Body of pancreas (tissue), 4 donors: ENCODE results near the gene EEF2KMT. TPM values are rescaled to one million over a fixed set of nuclear protein-coding genes. Genes with fewer than 3 reads are reported as not detected.
"Not testable (repeated sequence)": the region's sequence is repeated elsewhere in the genome, so short reads cannot be mapped to it uniquely, and the experiment has no call there.

Experiments
- ATAC-seq: fragments of 150-250 bp; one replicate; pipeline ENCODE4 v1.9.1; 2016
- DNase-seq, 4 donors: peaks; one replicate each; pipeline ENCODE4 v3.0.0-alpha.2; 2019
- H3K27ac ChIP-seq, 4 donors: fragments of 200-600 bp; sonication (generic); 1 replicate in 3 of 4; 2 replicates in 1 of 4; pipeline versions ENCODE4 v1.5.1 to v1.6.1; 2016 to 2019; ENCODE audit warnings: mild to moderate bottlenecking in 1 of 4, mixed read lengths in 1 of 4, moderate library complexity in 1 of 4
- H3K27me3 ChIP-seq, 2 donors: fragments of 200-600 bp; sonication (generic); one replicate each; pipeline ENCODE4 v1.6.0; 2016; ENCODE audit warnings: mild to moderate bottlenecking in 1 of 2
- H3K36me3 ChIP-seq, 2 donors: fragments of 200-600 bp; sonication (generic); replicated peaks in 1 of 2; 2 replicates each; pipeline ENCODE4 v1.5.1; 2016; ENCODE audit warnings: low read depth in 2 of 2; ENCODE audit not compliant: insufficient read depth in 1 of 2
- H3K4me1 ChIP-seq: fragments of 200-600 bp; sonication (generic); one replicate; pipeline ENCODE4 v1.6.0; 2016
- H3K4me3 ChIP-seq, 2 donors: fragments of 200-600 bp; sonication (generic); 1 replicate in 1 of 2; 2 replicates in 1 of 2; pipeline ENCODE4 v1.5.1; 2016 to 2019
- H3K9me3 ChIP-seq, 3 donors: fragments of 200-600 bp; sonication (generic); 1 replicate in 2 of 3; 2 replicates in 1 of 3; pipeline ENCODE4 v1.5.1; 2016
- POLR2A ChIP-seq, 3 donors: fragments of 450-650 bp; IDR thresholded peaks; one replicate each; pipeline ENCODE4 v1.6.1; 2016; ENCODE audit warnings: antibody characterized with exemption in 3 of 3, mild to moderate bottlenecking in 2 of 3
- WGBS, 2 donors: methylation state at CpG; one replicate each; pipeline ENCODE4 v1.1.5; 2017; 5-methylcytosine and 5-hydroxymethylcytosine counted together
- intact Hi-C: fragments of 100-400 bp; cut with DNase I; formaldehyde crosslinking; loops from one replicate; pipeline ENCODE4 v1.15.1; 2023
- total RNA-seq, 2 donors: library from RNA; depleted of rRNA; stranded (reverse); fragments of >200 nt; gene quantifications; one replicate each; pipeline ENCODE4 v1.1.0, GENCODE V29; 2016
- TF ChIP-seq, protein P1 (sequence below), 7 experiments: fragments of 450-650 bp in 4 of 7; fragments of 200-600 bp in 3 of 7; sonication (generic) in 3 of 7; IDR thresholded peaks; one replicate each; pipeline ENCODE4 v1.5.1; 2016 to 2019; ENCODE audit warnings: antibody characterized with exemption in 7 of 7

Gene EEF2KMT
- total RNA-seq, 2 donors from 2014 or later, result 2.0 to 2.9 TPM

DNA sequence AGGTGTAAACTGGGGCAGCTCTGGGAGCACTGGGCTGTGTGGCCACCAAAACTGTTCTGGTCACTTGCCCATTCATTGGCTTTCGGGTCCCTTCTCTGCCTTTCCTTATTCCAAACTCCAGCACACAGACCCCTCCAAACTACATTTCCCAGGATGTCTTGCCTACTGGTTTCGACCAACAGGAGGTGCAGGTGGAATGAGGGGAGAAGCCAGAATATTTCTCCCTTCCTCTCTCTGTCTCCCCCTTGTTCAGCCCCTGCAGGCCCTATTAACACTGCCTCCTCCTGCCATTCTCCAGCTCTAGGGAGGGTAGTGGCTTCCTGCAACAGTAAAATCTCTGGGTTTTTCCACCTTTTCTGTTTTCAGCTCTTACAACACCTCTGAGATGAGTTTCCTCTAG is 50.7 kb downstream of the EEF2KMT start:
- no peaks in the 10 kb centered on the region for H3K27me3 ChIP-seq
- ATAC-seq, result no peak
- no peak overlapping the region for H3K27ac ChIP-seq
- no peaks in the 10 kb centered on the region for H3K4me1 ChIP-seq
- H3K9me3 ChIP-seq, result no peaks in the 10 kb centered on the region
- TF ChIP-seq, protein P1, sequence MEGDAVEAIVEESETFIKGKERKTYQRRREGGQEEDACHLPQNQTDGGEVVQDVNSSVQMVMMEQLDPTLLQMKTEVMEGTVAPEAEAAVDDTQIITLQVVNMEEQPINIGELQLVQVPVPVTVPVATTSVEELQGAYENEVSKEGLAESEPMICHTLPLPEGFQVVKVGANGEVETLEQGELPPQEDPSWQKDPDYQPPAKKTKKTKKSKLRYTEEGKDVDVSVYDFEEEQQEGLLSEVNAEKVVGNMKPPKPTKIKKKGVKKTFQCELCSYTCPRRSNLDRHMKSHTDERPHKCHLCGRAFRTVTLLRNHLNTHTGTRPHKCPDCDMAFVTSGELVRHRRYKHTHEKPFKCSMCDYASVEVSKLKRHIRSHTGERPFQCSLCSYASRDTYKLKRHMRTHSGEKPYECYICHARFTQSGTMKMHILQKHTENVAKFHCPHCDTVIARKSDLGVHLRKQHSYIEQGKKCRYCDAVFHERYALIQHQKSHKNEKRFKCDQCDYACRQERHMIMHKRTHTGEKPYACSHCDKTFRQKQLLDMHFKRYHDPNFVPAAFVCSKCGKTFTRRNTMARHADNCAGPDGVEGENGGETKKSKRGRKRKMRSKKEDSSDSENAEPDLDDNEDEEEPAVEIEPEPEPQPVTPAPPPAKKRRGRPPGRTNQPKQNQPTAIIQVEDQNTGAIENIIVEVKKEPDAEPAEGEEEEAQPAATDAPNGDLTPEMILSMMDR (IDR thresholded peaks at IDR 0.05), result no peak
- no peak for TF ChIP-seq POLR2A (IDR thresholded peaks at IDR 0.05)
- no peak for DNase-seq
- no peaks in the 10 kb centered on the region for H3K36me3 ChIP-seq
- H3K4me3 ChIP-seq, result no peak overlapping the region
- intact Hi-C loops, result no loop called here
- WGBS, 2 donors, result 88 to 89% methylated on average over 2 of the region's 2 CpGs

DNA sequence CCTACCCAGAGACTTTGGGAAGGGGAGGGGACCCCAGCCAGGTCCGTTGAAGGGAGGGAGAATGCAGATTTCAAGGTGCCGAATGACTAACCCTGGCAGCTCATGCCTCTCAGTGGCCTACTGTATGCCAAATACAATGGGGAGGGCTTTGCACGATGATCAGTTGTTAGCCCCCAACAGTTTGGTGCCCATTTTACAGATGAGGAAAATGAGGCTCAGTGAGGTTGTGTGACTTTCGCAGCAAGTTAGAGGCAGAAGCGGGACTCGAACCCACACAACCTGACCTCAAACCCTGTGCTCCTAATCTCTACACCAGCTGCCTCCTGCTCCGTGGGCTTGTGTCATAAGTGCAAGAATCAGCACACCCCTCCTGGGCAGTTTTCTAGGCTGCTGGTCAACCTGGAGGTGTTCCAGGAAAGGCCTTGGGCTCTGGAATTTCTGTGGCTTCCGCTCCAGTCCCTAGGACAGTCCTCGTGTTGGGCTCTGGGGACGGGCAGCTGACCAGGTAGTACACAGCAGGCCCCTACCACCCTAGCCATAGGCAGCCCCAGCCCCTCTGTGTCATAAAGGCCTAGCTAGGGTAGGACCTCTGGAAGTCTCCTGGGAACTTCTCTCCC is 52.0 kb downstream of the EEF2KMT start:
- H3K36me3 ChIP-seq, result no peaks in the 10 kb centered on the region
- no peak overlapping the region for H3K27ac ChIP-seq
- ATAC-seq (no peak), DNase-seq (no peak)
- H3K4me1 ChIP-seq, result no peaks in the 10 kb centered on the region
- no peaks in the 10 kb centered on the region for H3K9me3 ChIP-seq
- no peaks in the 10 kb centered on the region for H3K27me3 ChIP-seq
- intact Hi-C loops, result no loop called here
- TF ChIP-seq POLR2A (IDR thresholded peaks at IDR 0.05), result no peak
- TF ChIP-seq, protein P1 (IDR thresholded peaks at IDR 0.05), result no peak
- H3K4me3 ChIP-seq, result no peak overlapping the region
- 81 to 83% methylated on average over 2 to 10 of the region's 10 CpGs for WGBS, 2 donors

DNA sequence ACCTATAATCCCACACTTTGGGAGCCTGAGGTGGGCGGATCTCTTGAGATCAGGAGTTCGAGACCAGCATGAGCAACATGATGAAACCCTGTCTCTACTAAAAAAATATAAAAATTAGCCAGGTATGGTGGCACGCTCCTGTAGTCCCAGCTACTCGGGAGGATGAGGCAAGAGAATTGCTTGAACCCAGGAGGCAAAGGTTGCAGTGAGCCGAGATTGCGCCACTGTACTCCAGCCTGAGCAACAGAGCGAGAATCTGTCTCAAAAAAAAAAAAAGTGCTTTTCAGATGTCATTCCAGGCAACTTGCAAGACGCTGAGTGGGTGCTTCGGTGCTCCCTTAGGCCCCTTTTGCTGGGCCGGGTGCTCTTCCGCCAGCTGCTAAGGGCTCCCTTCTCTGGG is 53.0 kb downstream of the EEF2KMT start:
- not testable (repeated sequence) for ATAC-seq, H3K27me3 ChIP-seq

DNA sequence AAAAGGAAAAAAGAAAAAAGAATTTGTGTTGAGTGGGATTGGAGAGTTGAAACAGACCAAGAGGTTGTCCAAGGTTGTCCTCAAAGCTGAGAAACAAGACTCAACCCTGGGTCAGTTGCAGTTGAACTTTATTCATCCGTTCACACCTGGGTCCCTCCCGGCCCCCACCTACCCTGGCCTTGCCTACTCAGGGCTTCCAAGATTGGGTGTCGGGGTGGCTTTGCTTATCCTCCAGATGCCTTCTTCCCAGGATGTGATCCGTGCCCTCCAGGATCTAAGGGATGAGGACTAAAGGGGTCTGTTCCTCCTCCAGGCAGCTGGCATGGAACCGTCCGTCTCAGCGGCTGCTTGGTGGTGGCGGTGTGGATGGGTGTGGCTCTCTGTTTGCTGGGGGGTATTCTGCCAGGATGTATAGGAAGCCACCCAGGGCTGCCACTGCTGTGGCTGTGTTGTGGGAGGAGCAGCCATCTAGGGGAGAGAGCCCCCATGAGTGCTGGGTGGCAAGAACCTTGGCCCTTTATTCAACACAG is 53.5 kb downstream of the EEF2KMT start:
- no peak for DNase-seq
- H3K27me3 ChIP-seq, result no peaks in the 10 kb centered on the region
- 79 to 86% methylated on average over 5 to 8 of the region's 8 CpGs for WGBS, 2 donors
- H3K4me1 ChIP-seq, result no peaks in the 10 kb centered on the region
- no peak for TF ChIP-seq POLR2A (IDR thresholded peaks at IDR 0.05)
- TF ChIP-seq, protein P1 (IDR thresholded peaks at IDR 0.05), result no peak
- H3K36me3 ChIP-seq, result no peaks in the 10 kb centered on the region
- no peak overlapping the region for H3K4me3 ChIP-seq
- no peak for ATAC-seq
- no peak overlapping the region for H3K27ac ChIP-seq
- H3K9me3 ChIP-seq, result no peaks in the 10 kb centered on the region
- intact Hi-C loops, result no loop called here

More for the DNA sequence above, 53.0 kb downstream of the EEF2KMT start:
- H3K36me3 ChIP-seq, H3K4me3 ChIP-seq, DNase-seq, H3K4me1 ChIP-seq, H3K9me3 ChIP-seq, intact Hi-C loops, H3K27ac ChIP-seq: not testable (repeated sequence)
- WGBS, 2 donors, result 90 to 97% methylated on average over 11 of the region's 11 CpGs

DNA sequence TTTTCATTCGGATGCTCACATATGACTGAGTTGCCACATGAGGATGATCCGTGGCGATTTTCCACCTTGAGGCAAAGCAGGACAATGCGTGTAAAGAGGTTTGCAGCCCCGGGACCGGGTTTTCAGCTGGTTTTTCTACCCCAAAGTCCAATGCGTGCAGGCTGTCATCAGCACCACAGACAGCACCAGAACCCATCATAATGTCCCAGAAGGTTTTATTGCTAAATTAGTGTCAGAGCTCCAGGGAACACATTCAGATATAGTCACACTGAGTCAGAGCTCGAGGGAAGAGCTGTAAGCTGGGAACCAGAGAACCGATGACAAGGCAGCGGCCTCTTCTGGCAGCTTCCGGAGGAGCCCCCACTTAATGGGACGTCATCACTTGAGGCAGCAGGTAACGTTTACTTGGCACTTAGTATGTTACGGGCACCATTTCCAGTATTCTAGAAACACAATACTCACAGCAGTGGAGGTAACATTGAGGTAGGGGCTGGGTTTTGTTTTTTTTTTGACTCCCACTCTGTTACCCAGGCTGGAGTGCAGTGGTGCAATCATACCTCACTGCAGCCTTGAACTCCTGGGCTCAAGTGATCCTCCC is 54.9 kb downstream of the EEF2KMT start:
- ATAC-seq, result no peak
- TF ChIP-seq POLR2A (IDR thresholded peaks at IDR 0.05), result no peak
- TF ChIP-seq, protein P1 (IDR thresholded peaks at IDR 0.05), result no peak
- H3K27me3 ChIP-seq, result no peaks in the 10 kb centered on the region
- H3K4me3 ChIP-seq, result no peak overlapping the region
- no peaks in the 10 kb centered on the region for H3K4me1 ChIP-seq
- intact Hi-C loops, result no loop called here
- WGBS, 2 donors, result 63 to 69% methylated on average over 11 to 14 of the region's 14 CpGs
- H3K27ac ChIP-seq, result no peak overlapping the region
- no peaks in the 10 kb centered on the region for H3K9me3 ChIP-seq
- H3K36me3 ChIP-seq, result no peaks in the 10 kb centered on the region
- DNase-seq, result no peak
